HG03432 (cell line): Measurements from ENCODE around the gene ATG7.

Experiments
- ATAC-seq: cut with Tn5 transposase; IDR thresholded peaks from one replicate; pipeline ENCODE4 v1.9.1; 2021; ENCODE audit warnings: mild to moderate bottlenecking, moderate library complexity; ENCODE audit not compliant: unreplicated experiment

Gene ATG7

DNA sequence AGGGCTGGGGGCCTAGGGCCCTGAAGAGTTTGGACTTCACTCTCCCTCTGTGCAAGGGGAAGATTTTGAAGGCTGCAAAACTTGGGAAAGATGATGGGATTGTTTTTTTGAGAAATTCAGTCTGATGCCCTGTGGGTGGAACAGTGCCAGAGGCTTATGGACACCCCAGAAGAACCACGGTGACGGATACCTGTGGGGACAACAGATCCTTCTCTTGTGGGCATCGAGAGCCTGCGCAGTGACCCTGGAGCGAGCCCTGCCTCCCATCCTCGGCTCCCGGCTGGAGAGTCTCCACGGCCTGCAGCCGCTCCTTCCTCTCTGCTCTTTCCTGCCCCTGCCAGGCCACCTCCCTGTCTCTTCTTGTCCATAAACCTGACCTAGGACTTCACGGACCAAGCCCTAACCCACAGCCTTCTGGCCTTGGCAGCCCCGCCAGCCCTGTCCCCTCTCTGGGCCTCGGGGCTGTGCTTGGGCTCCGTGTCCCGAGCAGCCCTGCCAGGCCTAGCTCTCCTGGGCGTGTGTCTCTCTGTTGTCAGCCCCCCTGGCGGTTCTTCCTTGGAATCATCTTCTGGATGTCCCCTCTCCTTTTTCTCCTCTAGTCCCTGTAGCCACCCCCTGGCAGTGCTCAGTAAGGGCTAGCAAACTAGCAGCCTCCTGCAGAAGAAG, 273.1 kb downstream of the ATG7 start:
- ATAC-seq: no peak

GRCh38 chr3:11546657-11547302, 274.6 kb downstream of the ATG7 start:
- no peak for ATAC-seq

GRCh38 chr3:11547498-11547897, 275.3 kb downstream of the ATG7 start:
- ATAC-seq: no peak

GRCh38 chr3:11548721-11549131, 276.5 kb downstream of the ATG7 start:
- no peak for ATAC-seq

GRCh38 chr3:11549580-11550140, 277.5 kb downstream of the ATG7 start:
- ATAC-seq: no peak

GRCh38 chr3:11551036-11551435, 278.8 kb downstream of the ATG7 start:
- no peak for ATAC-seq

DNA sequence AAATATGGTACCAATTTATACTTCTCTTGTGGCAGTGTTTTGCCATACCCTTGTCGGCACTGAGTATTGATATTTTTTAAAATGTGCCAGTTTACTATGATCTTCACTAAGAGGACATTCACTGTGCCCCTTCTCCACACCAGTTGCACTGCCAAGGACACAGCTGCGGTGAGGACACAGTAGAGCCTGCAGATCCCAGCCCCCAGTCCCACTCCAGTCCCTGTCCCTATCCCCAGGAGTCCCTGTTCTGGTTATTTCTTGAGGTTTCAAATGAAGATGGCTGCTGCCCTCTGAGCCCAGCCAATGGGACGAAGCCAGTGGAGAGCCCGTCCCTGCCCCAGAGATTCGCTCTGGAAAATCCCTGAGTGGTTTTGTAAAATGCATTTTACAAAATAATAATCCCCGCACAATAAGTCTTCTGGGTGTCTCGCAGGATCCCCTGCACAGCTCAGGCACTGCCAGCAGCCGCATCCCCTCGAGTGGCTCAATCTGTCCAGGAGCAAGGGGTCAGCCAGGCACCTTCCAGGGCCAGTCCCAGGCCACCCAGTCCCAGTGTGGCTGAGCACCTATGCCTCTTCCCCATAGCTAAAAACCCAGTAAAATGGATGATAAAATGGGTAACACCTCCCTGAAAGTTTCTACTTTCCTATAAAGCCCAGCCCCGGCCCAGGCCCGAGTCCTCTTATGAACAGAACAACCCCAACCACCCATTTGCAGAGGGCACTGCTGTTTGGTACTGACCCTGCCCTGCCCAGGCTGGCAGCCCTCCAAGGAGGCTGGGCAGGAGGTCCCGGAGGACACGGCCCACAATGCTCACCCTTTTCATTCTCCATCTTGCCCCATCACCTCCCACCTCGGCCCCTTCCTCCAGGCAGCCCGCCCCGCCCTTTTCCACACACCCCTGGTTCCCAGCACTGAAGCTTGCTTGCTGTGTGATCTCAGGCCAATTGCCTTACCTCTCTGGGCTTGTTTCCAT, 280.4 kb downstream of the ATG7 start:
- ATAC-seq: no peak

DNA sequence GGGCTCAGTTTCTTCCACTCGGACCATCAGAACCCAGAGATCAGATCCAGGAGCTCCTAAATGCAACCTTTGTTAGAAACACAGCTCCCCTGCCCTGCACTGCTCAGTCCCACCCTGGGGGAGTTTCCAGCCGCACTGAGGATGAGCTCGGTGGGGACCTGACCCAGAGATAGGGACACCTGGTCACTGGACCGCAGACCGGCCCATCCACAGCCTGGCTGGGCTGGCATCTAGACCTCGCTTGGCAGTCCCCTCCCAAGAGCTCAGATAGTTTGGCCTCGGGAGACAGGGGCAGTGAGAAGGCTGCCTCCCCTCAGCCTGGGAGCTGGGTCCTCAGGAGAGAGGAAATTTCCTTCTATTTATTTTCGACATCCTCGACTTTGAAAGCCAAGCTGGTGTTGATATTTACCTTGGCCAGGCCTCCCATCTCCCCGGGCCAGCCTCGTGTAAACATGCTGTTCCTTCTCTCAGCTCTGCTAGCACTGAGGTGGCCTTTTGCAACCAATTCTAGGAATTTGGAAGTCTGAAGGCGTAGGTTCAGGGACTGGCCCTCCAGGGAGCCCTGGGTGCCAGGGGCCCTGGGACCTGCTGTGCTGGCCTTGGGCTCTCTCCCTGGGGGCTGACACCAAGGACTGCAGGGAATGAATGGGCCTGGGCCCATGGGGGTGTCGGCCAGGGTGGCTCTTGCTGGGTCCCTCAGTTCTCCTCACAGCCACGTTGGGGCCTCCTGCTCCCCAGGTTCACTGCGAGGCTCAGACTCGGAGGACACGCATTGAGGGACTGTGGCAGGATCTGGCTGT, 281.4 kb downstream of the ATG7 start:
- no peak for ATAC-seq

DNA sequence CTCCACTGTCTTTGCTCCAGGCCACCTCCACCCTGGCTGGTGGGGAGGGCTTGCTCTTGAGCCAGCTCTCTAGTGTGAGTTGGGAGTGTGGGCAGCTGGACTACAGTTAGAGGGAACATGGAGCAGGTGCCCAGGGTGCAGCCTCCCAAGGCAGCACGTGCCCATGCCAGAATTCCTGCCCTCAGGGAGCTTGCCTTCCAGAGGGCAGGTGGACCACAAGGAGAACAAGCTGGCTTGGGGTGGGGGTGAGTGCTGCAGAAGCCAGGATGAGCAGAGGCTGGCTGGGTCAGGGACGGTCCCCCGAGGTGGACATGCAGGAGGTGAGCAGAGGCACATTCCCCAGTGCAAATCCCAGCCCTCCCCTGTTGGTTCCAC, 282.0 kb downstream of the ATG7 start:
- no peak for ATAC-seq

DNA sequence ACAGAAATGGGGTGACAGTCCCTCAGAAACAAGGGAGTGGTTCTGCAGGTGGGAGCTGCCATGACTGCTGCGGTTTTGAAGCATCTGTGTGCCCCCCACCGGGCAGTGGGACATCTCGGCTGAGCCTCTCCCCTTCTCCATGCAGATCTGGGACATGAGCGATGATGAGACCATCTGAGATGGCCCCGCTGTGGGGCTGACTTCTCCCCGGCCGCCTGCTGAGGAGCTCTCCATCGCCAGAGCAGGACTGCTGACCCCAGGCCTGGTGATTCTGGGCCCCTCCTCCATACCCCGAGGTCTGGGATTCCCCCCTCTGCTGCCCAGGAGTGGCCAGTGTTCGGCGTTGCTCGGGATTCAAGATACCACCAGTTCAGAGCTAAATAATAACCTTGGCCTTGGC, 282.5 kb downstream of the ATG7 start:
- ATAC-seq: no peak

- no peak for ATAC-seq
These were observed 283.1 kb downstream of the ATG7 start for GRCh38 chr3:11555211-11555782.

DNA sequence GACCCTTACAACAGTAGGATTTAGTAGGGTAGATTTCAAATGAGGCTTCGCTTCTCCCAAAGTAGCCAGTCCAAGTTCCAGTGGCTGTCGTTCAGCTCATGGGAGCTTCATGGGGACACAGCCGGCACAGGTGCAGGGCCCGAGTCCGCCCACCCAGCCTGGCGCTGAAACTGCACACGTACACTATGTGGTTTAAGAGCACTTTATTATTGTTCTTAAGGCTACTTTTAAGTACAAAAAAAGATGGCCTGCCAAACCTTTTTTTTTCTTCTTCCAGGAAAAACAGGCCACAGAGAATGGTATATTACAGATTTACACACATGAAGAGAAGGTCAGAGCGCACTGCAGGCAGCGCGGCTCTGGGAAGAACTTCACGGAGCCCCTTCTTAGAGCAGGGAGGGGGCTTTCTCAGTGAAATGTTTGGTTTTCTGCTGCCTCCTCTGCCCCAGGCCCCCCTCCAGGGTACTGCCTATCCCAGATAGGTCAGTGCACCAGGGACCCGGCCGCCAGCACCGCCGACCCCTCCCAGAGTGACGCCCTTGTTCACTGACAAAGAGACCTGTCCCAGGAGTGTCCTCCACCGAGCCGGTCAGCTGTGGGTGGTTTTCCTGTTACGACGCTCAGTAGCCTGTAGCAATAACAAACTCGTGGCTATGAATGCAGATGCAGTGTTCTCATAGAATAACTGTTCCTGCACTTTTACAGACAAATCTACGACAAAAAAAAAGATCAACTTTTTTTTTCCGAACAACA, 283.9 kb downstream of the ATG7 start:
- ATAC-seq: no peak

DNA sequence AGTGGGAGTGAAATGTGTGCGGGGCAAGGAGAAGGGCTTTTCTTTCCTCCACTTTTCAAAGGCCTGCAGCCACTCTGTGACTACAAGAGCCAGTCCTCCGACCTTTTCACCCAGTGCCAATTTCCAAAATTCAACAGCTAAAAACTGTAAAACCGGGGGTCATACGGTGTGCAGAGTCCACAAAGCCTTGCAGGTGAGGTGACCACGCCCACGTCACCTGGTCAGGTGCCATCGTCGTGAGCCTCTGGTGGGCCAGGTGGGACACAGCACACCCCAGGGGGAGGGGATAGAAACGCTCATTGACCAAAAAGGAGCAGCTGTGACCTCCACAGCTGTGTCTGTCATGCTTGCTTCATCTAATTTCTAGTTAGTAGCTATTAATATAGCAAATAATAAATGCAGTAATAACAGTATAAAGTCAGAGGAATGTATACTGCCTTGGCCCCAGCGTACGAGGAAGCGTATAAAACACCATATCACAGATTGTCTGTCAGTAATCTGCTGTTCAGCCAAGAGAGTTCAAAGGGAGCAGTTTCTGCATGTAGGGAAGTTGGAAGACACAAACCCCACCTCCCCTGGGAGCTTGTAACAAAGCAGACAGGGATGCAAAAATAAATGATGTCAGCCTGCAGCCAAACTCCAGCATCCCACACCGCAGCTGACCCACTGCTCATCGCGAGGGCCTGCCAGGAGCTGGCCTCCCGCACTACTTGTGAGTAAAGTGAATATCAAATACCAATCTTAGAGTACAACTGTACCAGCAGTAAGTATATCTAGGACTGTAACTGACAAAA, 284.9 kb downstream of the ATG7 start:
- ATAC-seq: no peak

GRCh38 chr3:11558002-11558401, 285.8 kb downstream of the ATG7 start:
- no peak for ATAC-seq

- no peak for ATAC-seq
These were observed 286.3 kb downstream of the ATG7 start for GRCh38 chr3:11558411-11558903.

DNA sequence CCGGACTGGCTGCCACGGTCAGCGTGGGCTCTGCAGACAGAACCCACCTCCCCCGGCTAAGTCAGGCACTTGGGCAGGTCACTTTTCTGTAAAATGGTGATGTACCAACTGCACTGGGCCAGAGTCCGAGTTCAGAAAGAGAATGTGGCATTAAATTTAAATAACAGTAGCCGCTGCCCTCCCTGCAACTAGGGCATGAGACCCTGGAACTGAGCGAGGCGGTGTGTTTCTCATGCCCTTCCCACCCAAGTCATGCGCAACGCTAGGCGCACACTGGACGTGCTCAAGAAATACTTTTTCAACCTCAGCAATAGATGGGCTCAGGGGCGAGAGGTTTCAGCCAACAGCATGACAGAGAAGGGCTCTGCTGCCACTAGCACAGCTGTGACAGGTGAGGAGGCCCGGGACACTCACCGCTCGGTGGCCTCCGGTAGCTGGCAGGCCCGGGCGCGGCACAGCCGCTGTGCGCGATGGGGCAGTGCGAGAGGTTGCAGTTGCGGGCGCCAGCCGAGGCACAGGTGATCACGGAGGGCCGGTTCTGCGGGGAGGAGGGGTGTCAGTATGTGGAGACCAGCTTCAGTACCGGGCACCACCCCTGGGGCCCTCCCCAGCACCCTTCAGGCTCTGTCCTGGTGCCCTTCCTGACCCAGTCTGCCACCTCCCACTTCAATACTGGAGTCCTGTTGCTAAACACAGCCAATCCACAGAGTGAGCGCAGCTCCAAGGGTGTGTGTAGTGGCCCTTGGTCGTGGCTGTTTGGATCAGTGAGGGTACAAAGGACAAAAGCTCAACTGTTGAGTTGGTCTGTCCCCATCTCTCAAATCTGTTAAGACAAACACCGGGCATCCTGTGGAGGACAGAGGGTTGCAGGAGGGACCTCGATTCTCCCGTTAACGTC, 287.0 kb downstream of the ATG7 start:
- no peak for ATAC-seq

DNA sequence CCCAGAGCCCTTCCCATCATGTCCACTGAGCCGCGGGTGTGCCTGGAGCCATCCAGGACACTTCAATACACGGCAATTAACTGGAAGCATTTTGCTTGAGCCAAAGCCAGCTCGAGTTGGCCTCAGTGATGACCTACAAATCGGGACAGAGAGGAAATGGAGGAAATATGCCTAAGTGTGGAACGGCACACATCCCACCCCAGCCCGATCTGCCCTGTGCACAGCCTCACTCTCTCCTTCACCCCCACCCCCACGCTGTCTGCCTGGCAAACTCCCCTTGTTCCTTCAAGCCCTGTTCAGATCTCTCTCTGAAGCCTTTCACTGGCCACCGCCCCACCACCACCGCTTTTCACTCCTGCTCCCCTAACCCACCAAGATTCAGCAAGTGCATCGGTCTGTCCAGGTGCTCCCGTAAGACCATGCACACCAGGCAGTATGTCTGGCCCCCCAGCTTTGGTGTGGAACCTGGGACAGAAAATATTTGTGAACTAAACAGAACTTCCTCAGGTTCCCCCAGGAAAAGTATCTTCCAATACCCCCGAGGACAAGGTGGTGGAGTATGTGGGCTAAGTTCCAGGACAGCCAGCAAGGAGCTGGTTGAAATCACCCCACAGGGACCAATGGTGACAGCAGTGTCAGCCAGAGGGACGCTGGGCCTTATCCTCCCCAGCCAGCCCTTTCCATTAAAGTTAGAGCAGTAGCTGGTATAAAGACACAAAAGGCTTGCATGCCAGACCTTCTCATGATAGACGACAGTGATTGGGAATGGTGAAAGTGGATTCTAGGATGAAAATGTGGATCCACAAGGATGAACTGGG, 287.8 kb downstream of the ATG7 start:
- no peak for ATAC-seq
